NCI-H187 (cell line): Measurements from ENCODE around the gene GNAI1.
"Not testable (repeated sequence)": the region's sequence is repeated elsewhere in the genome, so short reads cannot be mapped to it uniquely, and the experiment has no call there.

Experiments
- DNase-seq, 2 experiments: peaks; one replicate each; lab custom pipeline; 2025; lab: John Stamatoyannopoulos, UW

Gene GNAI1

DNA sequence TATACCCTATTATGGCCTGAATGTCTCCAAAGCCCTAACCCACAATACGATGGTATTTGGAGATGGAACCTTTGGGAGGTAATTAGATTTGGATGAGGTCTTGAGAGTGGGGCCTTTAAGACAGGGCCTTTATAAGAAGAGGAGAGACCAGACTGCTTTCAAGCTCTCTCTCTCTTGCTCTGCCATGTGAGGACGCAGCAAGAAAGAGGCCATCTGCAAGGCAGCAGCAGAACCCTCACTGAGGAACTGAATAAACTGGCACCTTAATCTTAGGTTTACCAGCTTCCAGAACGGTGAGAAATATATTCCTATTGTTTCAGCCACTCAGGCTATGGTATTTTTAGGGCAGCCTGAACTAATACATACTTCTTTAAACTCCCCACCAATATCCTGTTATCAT is 2.0 kb upstream of the GNAI1 start:
- DNase-seq: no peak

DNA sequence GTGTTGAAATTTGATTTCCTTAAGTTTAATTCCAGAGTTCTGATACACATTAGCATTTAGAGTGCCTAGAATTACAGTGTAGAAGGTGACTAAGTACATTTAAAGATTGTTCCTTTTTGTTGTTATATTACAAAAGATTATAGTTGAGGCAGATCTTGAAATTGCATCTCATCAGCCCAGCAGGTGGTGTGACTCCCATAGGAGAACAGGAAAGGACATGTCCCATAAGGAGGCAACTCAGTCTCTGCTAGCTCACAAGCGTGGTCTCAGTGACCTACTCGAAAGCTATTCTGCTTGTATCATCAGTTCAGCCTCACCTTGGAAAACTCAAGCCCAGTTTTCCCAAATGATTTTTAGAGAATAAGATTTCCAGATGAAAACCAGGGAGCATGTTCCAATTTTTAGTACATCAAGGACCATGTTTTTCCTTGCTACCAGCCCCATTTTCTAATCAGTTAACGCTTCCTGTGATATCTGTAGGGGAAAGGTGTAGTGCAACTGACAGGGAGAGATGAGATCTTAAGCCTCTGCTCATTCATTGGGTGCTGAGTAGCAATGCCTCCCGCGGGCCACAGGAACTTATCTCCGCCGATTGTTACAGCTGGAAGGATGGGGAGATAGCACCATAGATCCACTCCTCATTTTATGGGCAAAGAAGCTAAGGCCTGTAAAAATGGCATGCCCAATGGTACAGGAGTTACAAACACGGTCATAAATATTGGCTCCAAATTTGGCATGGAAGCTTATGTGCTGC is 1.1 kb upstream of the GNAI1 start:
- peak in 1 of 2 experiments; percentile 16 for DNase-seq

DNA sequence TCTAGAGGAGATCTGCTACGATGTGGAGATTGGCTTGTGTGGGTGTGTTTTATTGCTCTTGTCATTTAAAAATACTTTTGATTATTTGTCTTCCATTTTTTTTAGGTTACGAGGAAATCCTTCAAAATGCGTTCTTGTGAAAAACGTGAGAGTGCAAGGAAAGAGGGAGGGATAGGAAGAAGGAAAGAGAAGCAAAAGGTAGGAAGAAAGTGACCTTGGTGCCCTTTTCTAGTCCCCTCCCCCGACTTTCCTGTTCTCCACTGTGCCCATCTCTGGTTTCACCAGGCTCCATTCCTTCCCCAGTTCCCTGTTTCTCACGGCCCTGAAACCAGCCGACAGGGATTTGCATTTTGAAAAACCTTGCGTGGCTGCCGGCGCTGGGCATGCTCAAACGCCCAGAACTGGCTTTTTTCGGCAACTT is 506 bp upstream of the GNAI1 start:
- no peak for DNase-seq

DNA sequence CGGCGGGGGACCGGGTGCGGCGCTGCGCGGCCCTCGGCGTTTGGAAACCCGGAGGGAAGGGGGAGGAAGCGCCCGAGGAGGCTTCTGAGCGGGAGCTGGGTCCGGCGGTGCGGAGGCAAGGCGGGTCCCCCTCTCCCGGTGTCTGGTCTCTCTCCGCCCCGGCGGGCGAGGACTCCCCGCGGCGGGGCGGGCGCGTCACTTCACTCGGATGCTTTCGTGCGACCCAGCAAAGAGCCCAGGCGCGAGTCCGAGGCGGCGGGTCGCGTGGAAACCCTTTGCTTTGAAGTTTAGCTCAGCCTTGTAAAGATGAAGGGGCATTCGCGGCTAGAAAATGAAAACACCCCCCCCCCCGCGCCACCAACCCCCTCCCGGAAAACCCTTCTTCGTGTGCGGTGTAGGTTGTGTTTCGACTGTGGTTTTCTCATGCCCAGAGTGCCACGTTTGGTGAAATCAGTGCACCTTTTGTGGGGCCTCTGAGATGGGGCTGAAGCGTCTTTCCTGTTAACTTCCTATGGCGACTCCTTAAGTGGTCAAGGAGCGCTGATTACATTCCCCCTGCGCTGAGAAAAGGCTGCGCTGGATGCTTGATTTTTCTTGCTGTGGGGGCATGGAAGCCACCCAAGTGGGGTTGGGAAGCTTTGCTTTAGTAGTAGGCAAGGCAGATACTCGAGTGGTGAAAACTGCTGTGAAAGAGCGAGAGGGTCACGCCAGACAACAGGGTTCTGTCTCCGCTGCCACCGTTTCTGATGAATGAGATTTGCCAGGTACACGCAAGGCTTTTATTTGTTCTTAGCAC is 876 bp downstream of the GNAI1 start:
- peak in 1 of 2 experiments; percentile 51 for DNase-seq

DNA sequence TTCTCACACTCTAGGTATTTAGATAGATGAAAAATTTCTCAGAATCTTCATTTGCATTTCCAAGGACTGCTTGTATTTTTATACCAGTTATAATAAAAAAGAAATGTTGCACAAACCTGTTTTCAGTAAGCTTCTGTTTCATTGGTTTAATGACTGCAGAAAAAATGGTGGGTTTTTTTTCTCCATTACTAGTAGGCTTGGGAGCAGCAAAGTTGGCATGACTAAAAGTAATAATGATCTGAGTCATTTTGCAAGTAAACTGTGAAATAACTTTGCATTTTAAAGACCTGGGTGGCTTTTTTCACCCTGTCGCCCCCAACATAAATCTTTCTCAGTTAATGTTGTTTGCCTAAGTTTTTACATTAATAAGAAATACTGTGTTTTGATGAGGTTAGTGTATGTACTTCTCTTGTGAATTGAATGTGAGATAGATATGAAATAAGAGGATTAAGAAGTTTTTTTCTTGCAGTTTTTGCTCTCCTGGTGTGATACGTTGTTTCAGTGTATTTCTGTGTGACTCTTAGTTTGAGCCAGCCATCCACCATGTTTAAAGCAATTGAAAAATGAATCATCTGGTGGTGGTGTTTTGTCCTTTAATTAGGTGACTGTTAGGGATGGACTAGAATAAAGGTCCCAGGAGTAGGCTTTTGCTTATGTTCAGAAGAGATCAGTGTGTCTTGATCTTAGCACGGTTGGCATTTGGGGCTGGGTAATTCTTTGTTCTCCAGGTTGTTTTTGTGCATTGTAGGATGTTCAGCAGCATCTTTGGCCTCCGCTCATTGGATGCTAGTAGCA is 1.8 kb downstream of the GNAI1 start:
- DNase-seq: no peak

DNA sequence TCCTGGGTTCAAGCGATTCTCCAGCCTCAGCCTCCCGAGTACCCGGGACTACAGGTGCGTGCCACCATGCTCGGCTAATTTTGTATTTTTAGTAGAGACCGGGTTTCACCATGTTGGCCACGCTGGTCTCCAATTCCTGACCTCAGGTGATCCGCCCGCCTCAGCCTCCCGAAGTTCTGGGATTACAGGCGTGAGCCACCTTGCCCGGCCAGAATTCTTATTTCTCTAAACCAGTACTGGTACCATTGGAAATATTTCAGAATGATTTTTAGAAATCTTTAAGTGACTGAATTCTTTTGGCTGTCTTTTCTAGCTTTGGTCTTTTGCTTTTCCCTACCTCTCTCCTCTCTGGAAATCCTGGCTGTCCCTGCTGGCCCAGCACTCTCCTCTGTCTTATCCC is 2.8 kb downstream of the GNAI1 start:
- no peak for DNase-seq

DNA sequence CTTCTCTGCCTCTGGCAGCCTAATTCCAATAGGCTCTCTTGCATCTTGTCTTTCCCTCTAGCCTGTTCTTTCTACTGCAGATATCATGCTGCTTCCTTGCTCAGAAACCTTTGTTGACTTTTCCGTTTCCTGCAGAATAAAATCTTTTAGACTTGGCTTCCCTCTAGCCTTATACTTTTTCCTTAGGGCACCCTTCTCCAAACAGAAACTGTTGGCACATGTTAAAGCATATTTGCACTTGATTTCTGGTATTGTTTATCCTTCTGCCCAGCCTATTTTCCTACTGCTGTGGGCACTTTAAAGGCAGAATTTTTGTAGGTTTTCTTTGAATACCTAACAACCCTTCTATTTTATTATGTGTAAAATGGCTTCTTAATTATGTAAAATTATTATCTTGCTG is 4.6 kb downstream of the GNAI1 start:
- DNase-seq: no peak

DNA sequence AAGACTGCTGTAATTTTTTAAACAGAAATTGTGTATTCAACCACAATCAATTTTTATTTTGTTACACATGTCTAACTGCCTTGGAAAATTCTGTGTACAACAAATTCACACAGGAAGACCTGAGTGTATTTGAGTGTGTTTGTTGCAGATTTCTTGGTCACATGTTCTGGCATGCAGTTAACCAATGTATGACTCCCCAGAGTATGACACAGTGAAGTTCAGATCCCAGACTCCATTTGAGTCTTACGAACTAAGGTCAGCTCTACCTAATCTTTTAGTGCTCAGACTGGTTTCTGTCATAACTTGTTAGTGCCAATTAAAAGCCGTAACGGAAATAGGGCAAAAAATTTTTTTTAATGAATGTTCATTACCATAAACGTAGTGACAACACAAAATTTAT is 5.8 kb downstream of the GNAI1 start:
- no peak for DNase-seq

DNA sequence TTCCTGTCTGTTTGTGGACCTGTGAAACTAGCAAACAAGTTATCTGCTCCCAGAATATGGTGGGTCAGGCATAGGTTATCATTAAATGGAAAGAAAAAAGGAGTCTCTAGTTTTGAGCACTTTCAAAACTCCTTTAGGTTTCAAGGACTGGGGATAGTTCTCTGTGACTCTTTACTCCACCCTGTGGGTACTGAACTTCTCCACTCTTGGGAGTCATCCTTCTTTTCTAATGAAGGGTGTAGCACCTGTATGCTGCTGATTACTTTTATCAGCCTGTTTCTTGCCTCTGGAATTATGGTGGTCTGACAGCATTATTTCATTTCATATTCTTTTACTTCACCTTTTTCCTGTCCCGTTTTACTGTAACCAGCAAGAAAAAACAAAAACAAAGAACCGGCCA is 6.7 kb downstream of the GNAI1 start:
- DNase-seq: no peak

DNA sequence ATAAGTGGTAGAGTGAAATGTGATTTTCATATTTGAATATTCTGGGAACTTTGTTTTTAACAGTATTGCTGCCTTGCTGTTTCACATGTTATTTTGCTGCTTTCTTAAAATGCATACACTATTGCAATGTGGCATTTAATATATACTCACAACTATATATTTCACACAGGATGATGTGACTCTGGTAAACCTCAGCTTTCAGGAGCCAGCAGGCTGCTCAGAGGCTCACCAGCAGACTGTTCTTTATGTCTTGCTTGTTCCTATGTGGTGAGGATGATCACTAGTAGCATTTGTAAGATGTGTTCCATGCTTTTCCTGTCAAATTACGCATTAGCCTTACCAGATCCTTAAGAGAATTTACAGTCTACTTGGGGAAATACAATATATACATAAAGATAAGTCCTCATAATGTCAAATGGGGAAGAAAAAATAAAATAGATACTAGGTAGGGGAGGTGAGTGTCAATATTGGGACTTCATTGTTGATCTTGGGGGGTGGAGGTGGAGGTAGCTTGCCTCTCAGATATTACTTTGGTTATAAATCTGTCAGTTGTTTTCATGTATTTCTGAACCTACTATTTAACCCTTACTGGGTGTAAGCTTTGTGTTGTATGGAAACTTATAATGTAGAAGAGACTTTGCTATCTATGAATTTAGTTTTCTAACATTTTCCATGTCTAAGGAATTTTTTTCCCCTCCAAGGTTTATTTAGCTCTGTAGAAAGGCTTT is 8.4 kb downstream of the GNAI1 start:
- no peak for DNase-seq

DNA sequence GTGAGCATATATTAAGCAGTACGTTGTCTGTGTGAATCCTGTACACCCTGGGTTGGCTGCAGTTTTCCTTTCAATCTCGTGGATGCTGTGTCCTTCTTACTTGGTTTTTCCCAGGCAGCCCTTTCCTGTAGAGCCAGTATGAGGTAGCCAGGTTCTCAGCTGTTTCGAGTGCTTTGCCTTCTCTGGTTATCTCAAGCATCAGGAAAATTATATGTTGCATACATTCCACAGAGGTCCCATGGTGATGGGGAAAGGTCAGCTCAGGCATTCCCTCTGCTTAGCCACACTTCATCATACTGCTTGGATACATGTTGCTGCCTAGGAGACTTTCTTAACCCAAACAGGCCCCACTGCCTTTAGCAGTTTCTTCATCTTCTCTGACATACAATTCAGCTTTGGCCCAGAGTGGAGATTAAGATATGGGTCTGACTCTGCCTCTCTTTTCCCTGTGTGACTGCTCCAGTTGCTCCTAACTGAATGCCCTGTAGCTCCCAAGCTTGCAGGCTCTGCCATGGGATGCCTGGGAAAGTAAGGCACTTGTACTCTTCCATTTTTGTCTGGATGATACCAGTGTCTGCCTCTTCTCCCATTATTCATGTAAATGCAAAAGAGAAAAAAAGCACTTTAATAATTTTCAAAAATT is 11.3 kb downstream of the GNAI1 start:
- DNase-seq: no peak

DNA sequence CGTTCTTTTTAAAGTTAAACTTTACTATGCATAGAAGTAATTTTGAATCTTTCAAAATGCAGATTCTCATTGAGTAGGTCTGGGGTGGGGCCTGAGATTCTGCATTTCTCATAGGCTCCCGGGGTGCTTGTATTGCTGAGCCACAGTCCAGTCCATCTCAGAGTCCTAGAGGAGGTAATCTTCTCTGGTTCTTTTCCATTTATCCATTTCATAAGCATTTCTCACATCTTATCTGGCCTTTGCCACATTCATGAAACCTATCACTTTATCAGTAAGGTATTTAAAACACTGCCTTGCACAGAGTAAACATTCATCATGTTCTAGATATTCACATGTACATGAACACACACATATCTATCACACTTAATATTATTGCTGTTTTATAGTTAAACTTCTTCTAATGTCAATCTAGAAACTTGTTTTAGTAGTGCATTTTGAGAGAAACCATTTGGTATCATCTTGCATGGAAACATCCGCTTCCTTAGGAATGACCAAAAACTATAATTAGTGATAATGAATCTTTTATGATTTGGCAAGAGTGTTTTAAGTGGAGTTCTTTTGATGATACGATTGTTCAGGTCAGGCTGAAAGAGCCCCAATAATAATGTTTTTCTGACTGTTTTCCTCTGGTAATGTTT is 12.0 kb downstream of the GNAI1 start:
- DNase-seq: no peak

DNA sequence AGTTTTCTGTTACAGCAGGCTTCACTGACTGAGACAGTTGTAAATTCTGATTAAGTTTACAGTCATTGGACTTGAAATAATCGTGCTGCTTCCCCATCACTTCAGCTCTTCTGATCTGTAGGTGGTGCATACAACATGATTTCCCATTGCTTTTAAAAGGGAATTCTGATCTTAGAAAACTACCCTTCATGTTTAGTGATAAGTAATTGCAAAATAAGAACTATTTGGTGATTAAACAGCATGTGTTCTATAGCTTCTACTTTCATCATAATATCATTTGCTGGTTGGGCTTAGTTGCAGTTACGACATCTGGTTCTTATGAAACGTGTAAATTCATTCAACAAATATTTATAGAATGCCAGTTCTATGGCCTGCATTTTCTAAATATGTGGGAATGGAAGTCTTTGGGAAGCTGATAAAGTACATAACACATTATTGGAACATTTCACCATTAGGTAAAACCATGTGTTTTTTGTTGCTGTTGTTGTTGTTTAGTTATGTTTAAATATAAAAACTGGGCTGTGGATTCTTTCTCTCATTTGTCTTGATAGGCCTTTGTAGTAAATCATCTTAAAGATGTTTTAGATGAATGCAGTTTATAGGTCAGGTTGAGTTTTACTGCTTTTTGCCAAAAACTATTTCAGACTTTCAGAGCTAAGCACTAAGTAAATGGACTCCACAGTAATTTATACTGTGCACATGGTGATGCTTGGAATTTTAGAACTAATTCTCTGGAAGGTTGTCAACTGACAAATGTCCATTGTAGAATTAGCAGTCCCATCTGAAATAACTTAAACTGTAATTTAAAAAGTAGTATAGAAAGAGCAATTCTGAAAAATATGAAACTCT is 13.1 kb downstream of the GNAI1 start:
- DNase-seq: no peak

DNA sequence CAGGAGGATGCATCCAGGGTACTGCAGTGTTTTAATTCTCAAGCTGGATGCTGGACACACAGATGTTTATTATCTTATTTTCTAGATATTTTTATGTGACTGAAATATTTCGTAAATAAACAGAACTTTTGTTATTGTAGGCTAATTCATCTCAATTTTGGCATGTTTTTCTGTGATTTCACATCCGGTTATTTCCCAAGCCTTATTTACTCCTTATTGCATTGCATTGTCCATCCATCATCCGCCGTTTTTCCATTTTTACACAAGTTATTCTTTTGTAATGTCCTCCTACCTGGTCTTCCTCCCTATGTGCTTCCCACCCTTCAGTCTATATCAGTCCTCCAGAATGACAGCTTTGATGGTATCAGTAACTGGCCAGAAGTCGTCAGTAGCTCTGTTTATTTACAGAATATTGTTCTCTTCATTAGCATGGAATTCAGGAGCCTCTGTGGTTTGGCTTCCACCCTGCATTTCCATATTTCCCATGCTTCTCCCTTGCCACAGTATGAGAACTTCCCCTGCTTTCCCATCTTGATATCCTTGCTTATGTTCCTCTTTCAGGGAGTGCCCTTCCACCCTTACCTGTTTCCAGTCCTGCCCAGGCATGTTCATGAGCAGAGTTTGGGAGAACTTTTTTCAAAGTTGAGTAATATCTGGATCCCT is 16.1 kb downstream of the GNAI1 start:
- no peak for DNase-seq

DNA sequence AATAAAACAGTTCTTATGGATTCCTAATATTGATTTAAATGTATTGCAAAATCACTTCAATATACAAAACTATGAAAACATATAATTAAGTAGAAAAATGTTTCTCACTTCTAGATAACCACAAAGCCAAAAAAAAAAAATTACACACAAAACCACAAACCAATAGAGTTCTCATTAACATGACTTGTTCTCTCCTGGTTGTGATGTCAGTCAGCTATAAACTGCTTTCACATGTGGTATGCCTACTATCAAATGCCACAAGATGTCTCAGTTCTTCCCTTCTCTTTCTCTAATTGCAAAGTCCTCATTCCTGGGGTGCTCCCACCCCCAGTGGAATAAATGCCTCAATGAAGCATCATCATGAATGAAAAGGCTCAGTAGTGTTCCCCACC is 16.6 kb downstream of the GNAI1 start:
- DNase-seq: no peak

DNA sequence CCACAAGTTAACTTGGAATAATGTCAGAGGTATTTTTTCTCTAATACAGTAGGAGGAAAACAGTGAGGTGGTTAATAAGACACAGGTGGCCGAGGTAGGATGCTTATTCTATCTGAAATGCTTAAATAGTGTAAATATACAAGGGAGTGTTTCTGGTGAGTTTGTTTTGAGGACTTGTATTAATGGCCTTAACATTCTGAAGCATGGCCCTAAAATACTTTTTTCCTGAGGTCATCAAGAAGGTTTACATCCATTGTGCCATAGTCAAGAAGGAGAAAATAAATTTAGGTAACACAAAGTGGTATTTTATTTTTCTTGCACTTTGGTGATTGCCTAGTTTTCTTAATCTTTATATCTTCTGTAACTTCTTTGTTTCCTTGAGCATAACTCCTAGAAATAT is 18.8 kb downstream of the GNAI1 start:
- no peak for DNase-seq

DNA sequence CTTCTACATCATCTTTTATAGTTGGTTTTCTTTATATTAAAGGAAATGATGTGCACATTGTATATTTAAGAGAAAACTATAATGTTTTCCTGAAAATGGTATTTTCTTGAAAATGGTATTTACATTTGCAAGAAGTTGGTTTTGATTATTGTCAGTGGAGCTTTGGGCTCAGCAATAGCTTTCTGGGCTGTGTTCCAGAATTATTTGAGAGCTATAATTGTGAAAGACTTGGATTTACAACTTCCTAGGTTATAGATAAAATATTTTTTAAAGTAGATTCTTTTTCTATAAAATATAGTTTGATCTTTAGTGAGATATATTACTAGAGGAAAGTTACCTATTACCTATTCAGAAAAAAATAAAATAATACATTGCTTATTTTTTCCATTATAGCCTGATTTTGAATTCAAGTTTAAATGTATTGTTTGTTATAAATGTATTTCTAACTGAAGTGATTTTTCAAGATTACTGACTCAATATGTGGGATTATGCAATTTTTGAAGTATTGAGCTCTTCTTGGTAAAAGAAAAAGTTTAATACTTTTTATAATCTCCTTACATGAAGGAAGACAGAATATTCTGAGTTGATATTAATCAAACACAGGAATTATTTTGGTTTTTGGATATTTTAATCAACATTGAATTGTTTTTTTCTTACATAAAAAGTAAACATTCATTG is 20.2 kb downstream of the GNAI1 start:
- DNase-seq: no peak

DNA sequence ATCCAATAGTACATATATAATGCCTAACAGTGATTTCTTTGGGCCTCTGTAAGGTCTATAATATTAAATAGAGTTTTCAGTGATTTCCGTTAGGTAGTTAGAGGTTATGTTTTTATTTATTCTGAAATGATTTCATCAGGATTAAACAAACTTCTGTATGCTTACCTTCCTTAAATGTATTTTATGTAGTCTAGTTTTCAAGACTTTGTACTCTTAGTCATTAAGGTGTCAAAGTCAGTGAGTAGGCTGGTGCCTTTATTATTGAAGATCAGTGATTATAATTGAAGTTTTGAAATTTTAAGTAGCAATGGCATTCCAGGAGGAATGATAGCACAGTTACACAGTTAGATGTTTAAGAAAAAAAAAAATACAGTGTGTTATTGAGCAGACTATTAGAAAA is 20.7 kb downstream of the GNAI1 start:
- no peak for DNase-seq

DNA sequence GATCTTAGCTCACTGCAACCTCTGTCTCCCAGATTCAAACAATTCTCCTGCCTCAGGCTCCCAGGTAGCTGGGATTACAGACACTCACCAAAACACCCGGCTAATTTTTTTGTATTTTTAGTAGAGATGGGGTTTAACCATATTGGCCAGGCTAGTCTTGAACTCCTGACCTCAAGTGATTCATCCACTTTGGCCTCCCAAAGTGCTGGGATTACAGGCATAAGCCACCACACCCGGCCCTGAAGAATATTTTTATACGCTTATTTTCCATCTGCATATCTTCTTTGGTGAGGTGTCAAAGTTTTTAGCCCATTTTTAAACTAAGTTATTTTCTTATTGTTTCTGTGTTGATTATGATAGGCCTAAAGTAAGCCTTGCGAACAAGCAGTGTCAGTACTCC is 23.1 kb downstream of the GNAI1 start:
- not testable (repeated sequence) for DNase-seq
